Head of caudate nucleus (tissue), 42 donors: ENCODE measurements around the gene NPHP1.
"Not testable (repeated sequence)": the region's sequence is repeated elsewhere in the genome, so short reads cannot be mapped to it uniquely, and the experiment has no call there.

Experiments used
- DNase-seq, 42 donors: peaks; one replicate each; pipeline versions ENCODE4 v3.0.0 to v3.0.0-alpha.2; 2020 to 2021; ENCODE audit warnings: mixed read lengths in 7 of 42
- intact Hi-C: fragments of 100-400 bp; cut with DNase I; formaldehyde crosslinking; loops from one replicate; pipeline ENCODE4 v1.15.0; 2022

NPHP1 gene

DNA sequence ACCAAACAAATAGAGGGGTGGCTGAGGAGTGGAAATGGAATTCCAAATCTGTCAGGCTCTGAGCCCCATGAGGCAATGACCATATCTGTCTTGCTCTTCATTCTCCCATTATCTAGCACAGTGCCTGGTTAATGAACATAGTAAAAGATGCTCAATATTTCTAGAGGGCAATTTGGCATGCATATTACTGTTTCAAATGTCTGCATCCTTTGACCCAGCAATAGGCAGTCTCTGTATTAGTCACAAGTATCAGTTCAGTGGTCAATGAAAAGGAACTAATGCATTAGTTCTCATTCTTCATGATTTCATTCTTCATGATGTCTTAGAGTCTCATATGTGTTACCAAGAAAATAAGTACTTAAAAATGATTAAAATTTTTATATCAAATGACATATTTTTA lies 60.8 kb downstream of the NPHP1 start:
- intact Hi-C loops: no loop called here
- DNase-seq: no peak

DNA sequence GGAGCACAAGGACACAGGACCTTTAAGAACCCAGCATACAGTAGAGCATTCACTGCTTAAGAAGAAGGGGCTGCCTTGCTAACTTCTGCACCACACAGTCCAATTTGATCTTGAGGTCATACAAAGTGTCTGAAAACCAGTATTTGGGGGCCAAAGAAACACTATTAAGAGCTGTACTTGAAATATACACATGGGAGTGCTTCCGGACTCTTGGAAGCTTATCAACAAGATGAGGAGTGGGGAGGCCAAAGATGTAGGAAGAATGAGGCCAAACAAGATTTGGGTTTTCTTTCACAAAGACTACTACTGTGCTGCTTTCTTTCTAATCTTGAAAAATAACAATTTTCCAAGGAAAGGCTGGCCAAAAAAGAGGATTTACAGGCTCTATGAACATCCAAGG lies 64.4 kb downstream of the NPHP1 start:
- intact Hi-C loops: no loop called here
- no peak for DNase-seq

GRCh38 chr2:110134025-110134424 lies 70.8 kb downstream of the NPHP1 start:
- DNase-seq: no peak
- intact Hi-C loops: no loop called here

- intact Hi-C loops: no loop called here
Measured at GRCh38 chr2:110131166-110131565, 73.6 kb downstream of the NPHP1 start.

GRCh38 chr2:110130757-110131156 lies 74.1 kb downstream of the NPHP1 start:
- intact Hi-C loops: no loop called here
- DNase-seq: no peak

More at GRCh38 chr2:110131166-110131565, 73.6 kb downstream of the NPHP1 start:
- no peak for DNase-seq

DNA sequence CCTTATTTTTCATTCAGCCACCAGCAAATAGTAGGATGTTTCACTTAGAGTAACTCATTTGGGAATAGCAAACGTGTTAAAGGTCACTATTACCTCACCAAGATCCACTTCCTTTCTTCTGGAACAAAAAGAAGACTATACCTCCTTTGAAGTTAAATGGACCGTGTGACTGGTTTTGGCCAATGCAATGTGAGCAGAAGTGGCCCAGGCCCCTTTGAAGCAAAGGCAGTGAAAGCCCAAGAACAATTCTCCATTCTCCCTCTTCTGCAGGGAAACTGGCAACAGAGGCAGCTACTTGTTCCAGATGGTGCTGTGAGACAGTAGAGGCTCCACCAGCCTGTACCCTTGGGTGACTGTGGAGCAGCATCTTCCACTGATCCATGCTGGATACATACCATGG lies 77.9 kb downstream of the NPHP1 start:
- intact Hi-C loops: no loop called here
- peak in 2 of 42 donors; percentile 15 to 20 for DNase-seq

GRCh38 chr2:110126086-110126773 lies 78.6 kb downstream of the NPHP1 start:
- no peak for DNase-seq
- intact Hi-C loops: no loop called here

DNA sequence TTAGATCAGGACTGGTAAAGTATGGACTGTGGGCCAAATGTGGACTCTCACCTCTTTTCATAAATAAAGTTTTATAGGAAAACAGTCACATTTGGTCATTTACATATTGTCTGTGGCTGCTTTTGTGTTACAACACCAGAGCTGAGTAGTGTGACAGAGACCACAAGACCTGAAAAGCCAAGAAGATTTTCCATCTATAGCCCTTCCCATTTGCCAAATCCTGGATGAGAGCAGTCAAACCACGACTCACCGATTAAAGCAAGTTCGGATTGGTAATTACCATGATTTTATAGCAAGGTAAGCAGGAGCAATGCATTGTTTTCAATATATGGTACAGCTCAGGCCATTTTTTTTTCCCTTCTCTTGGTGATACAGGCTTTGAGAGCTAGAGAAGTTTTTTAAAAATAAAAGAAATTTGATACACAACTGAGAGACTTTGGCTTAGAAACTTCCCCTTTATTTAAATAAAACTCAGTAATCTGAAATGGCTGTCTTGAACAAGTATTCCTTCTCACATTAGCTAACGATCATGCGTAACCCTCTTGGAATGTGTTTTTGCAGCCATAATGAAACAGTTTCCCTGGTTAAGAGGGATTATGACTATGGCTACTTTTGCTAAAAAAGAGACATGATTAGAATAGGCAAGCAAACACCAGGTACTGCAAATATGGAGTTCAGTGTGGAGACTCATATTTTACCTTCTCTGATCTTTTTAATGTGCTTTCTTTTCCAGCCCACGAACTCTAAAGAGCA lies 79.7 kb downstream of the NPHP1 start:
- DNase-seq: no peak
- intact Hi-C loops: no loop called here

DNA sequence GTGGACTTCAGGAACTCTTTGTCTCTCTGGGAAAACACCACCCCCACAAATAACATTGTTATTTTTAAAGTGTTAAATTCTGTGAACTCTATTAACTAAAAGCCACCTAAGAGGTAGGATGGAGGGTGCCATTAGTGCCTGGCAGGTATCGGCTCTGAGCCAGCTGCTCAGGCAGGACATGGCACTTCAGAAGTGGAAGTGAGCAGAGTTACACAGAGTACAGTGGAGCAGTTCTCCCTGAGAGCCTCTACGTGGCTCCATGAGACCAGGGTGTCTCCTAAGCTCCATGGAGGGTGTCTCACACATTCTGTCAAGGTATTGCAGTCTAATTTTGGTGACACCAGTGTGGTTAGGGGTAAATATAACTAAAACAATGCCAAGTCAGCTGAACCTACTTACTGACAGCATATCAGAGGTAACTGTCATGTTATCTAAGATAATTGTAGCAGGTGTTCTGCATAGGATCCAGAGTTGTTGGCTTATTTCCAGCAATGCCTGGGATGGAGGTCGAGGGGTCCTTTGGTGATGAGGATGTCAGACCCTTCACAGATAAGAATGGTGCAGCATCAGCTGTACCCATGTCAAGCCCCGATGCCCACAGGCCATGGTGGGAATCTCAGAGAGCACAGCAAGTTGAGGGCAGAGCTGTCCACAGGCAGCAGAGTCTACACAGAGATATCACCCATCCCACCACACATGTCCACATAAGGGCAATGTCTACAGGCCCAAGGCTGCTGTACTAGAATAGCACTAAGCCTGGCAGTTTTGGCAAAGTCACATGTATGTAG lies 80.6 kb downstream of the NPHP1 start:
- DNase-seq: no peak

GRCh38 chr2:110121592-110121991 lies 83.2 kb downstream of the NPHP1 start:
- intact Hi-C loops: no loop called here

More for the DNA sequence above, 80.6 kb downstream of the NPHP1 start:
- intact Hi-C loops: no loop called here

DNA sequence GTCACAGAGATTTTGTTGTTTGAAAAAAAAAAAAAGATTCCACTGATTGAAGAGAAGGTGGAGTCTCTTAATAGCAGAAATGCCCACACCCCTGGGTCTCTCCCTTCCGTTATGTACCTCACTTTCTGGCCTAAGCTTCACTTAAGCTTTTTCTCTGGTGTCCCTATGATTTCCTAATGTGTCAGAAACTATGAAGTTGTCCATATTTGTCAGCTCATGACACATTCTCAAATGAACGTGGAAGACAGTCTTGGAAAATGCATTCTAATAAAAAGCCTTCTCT lies 83.8 kb downstream of the NPHP1 start:
- no peak for DNase-seq
- intact Hi-C loops: no loop called here

More at GRCh38 chr2:110121592-110121991, 83.2 kb downstream of the NPHP1 start:
- DNase-seq: no peak

GRCh38 chr2:110120171-110121051 lies 84.4 kb downstream of the NPHP1 start:
- intact Hi-C loops: no loop called here
- DNase-seq: no peak

DNA sequence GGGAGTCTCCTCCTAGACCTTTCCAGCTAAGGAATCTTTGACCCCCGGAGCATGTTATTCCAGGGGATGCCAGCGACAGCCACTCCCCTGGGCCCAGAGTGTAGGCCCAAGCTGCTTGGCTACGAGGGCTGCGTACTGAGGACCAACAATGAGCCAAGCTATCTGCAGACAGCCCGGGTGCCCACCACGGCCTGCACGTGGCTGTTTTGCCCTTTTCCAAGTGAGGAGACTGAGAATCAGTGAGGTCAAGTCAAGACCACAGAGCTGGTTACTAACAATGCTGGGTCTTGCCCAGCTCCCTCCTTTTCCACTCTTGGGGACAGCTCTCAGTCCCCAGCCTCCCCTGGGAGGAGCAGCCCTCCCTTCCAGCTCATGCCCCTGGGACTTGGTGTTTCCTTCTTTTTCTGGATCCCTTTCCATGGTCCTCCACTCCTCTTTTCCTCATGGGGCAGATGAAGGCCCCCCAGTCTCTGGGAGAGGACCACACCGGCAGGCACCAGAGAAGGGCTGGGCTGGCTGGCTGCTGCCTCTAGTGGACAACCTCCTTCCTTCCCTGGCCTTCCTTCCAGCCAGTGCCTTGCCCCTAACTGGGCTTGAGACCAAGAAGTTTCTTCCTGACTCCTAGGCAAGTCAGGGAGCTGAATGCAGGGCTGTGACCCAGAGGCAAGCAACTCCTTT lies 88.6 kb downstream of the NPHP1 start:
- intact Hi-C loops: no loop called here
- DNase-seq: peak in 2 of 42 donors; percentile 15 to 16

DNA sequence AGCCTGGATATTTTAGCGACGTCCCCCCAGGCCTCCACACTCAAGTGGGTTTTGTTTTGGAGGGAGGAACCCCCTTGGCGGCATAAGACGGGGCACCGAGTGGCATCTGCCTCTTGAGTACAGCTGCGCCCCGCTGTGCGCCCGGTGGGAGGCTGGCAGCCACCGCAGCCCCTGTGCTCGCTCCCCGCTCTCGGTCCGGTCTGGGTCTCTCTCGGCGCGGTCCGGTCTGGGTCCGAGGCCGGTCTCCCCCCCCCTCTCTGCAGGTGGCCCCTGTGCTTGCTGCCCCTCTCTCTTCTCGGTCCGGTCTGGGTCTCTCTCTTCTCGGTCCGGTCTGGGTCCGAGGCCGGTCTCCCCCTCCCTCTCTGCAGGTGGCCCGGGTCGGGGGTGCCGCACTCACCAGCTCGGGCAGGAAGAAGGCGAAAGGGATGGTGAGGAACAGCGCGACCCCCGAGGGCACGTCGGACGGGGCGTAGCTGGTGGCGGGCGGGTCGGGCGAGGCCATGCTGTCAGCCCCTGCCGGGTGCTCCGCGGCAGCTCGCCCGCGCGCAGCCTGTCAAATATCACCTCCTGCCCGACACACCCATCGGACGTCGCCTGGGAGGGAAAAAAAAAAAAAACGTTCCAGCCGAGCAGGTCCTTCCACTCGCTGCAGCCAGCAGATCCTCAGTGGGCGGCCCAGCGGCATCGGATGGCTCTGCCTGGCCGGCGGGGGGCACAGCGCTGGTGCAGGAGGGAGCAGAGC lies 89.4 kb downstream of the NPHP1 start, which contains the start of gene MALL:
TSS of gene MALL (minus strand) at position 532 of the 742 bp plus-strand sequence. CDS start at position 502, 30 bp downstream.
- intact Hi-C loops: no loop called here
- peak in 1 of 42 donors; percentile 18 for DNase-seq

DNA sequence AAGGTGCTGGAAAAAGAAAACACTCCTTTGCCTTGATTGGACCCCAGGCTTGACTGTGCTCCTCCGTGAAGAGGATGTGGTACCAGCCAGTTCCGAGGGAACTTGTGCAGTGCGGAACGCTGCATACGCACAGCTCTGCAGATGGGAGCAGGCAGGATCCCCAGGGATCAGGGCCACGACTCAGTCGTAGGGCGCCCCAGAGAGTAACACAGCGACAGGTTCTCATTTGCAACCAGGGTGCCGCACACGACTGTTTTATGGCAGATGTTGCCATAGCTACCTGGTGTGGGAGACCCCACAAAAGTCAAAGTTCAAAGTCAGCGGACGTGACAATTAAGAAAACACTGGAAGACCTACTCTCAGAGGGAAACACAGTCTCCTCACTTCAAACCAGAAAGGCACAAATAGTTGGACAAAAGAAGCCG lies 90.0 kb downstream of the NPHP1 start:
- intact Hi-C loops: no loop called here
- no peak for DNase-seq

DNA sequence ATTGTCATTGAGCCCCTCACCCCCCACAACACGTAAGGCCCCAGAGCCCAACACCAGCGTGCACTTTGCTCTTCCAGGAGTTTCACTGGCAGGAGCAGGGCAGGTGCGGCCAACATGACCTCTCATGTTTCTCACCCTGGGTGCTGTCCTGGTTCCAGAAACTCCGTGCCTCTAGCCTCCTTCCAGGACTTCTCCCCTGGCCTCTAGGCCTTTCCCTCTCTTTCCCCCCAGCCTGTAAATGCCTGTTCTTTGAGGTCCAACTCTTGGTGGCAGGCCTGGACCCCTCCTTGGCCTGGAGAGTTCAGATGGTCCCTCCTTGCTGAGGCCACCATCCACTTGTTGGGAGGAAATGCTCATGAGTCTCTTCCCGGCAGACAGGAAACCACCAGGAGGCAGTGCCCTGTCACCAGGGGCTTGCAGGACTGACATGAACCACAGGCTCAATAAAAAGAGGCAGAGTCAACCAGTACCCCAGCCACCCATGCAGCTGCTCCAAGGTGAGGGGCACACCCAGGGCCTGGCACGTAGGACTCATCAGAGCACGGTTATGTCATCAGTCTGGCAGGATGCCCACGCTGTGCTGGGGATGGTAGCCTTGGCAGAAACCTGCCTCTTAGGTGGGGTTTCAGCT lies 90.7 kb downstream of the NPHP1 start:
- no peak for DNase-seq
- intact Hi-C loops: no loop called here

DNA sequence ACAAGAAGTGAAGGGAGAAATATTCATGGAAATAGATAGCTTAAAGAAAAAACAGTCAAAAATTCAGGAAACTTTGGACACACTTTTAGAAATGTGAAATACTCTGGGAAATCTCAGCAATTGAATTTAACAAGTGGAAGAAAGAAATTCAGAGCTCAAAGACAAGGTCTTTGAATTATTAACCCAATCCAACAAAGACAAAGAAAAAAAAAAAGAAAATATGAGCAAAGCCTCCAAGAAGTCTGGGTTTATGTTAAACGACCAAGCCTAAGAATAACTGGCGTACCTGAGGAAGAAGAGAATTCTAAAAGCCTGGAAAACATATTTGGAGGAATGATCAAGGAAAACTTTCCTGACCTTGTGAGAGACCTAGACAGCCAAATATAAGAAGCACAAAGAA lies 96.5 kb downstream of the NPHP1 start:
- DNase-seq, intact Hi-C loops: not testable (repeated sequence)
